MM.1S (cell line): ENCODE measurements around the gene PRR13.

Experiments
- CTCF ChIP-seq: fragments of 300-600 bp; sonication (generic); IDR thresholded peaks from 2 replicates; pipeline ENCODE4 v1.5.1; 2016; ENCODE audit warnings: antibody characterized with exemption, low read length, mixed read lengths
- EZH2phosphoT487 ChIP-seq: fragments of 300-600 bp; sonication (generic); IDR thresholded peaks from 2 replicates; pipeline ENCODE4 v1.6.1; 2018; ENCODE audit warnings: antibody characterized with exemption, low read length

GRCh38 chr12:53492188-53492587 lies 50.7 kb downstream of the PRR13 start:
- TF ChIP-seq EZH2phosphoT487 (no peak), CTCF (no peak)
